EL (cell line): ENCODE data around the gene TPCN1.
A peak's percentile ranks its signal among the peaks of the same experiment; 100 is the strongest.

ENCODE experiments used
- DNase-seq: peaks from one replicate; pipeline ENCODE4 v3.0.0-alpha.2; 2016

TPCN1 gene

GRCh38 chr12:113226696-113227568 lies 5.7 kb downstream of the TPCN1 start:
- no peak for DNase-seq

GRCh38 chr12:113227686-113228391 lies 6.6 kb downstream of the TPCN1 start:
- DNase-seq, result no peak

- DNase-seq, result no peak
Observed at GRCh38 chr12:113228394-113229028, 7.2 kb downstream of the TPCN1 start.

- DNase-seq, result no peak
Observed at GRCh38 chr12:113230315-113231234, 9.3 kb downstream of the TPCN1 start.

GRCh38 chr12:113231235-113232088 lies 10.2 kb downstream of the TPCN1 start:
- peak; percentile 80 for DNase-seq

- DNase-seq, result no peak
Observed at GRCh38 chr12:113232089-113232839, 11.0 kb downstream of the TPCN1 start.

GRCh38 chr12:113232840-113233585 lies 11.7 kb downstream of the TPCN1 start:
- DNase-seq, result no peak

- no peak for DNase-seq
Observed at GRCh38 chr12:113233967-113234366, 12.7 kb downstream of the TPCN1 start.

- no peak for DNase-seq
Observed at GRCh38 chr12:113234483-113234882, 13.2 kb downstream of the TPCN1 start.

- no peak for DNase-seq
Observed at GRCh38 chr12:113235976-113236375, 14.7 kb downstream of the TPCN1 start.

- DNase-seq, result no peak
Observed at GRCh38 chr12:113236539-113237399, 15.5 kb downstream of the TPCN1 start.

- no peak for DNase-seq
Observed at GRCh38 chr12:113237748-113238147, 16.5 kb downstream of the TPCN1 start.

GRCh38 chr12:113238309-113238708 lies 17.0 kb downstream of the TPCN1 start:
- no peak for DNase-seq

- DNase-seq, result no peak
Observed at GRCh38 chr12:113239288-113239771, 18.1 kb downstream of the TPCN1 start.

- no peak for DNase-seq
Observed at GRCh38 chr12:113239811-113240331, 18.6 kb downstream of the TPCN1 start.

- DNase-seq, result no peak
Observed at GRCh38 chr12:113240395-113240794, 19.1 kb downstream of the TPCN1 start.

- DNase-seq, result peak; percentile 95
Observed at GRCh38 chr12:113241191-113242025, 20.1 kb downstream of the TPCN1 start.

- DNase-seq, result no peak
Observed at GRCh38 chr12:113242026-113242418, 20.8 kb downstream of the TPCN1 start.
